IPS-18c (cell line): Measurements from ENCODE around the gene SHROOM4.

Experiments
- H3K4me3 ChIP-seq: 2 replicates; pipeline ENCODE4 v1.7.0; 2013; ENCODE audit warnings: low read depth, mild to moderate bottlenecking, low read length, moderate library complexity; ENCODE audit not compliant: insufficient read depth
- H3K9me3 ChIP-seq: one replicate; pipeline ENCODE4 v1.6.1; 2013; ENCODE audit warnings: mild to moderate bottlenecking, low read length, moderate library complexity; ENCODE audit not compliant: control insufficient read depth, insufficient read depth

The SHROOM4 gene

DNA sequence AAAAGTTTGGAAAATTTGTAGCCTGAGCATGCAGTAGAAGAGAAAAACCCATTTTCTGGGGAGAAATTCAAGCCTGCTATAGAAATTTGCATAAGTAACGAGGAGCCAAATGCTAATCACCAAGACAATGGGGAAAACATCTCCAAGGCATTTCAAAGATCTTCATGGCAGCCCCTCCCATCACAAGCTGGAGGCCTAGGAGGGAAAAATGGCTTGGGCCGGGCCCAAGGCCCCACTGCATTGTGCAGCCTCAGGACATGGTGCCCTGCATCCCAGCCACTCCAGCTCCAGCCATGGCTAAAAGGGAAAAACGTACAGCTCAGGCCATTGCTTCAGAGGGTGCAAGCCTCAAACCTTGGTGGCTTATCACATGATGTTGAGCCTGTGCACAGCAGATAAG, 87.7 kb downstream of the SHROOM4 start:
- H3K4me3 ChIP-seq = no peak overlapping the region

DNA sequence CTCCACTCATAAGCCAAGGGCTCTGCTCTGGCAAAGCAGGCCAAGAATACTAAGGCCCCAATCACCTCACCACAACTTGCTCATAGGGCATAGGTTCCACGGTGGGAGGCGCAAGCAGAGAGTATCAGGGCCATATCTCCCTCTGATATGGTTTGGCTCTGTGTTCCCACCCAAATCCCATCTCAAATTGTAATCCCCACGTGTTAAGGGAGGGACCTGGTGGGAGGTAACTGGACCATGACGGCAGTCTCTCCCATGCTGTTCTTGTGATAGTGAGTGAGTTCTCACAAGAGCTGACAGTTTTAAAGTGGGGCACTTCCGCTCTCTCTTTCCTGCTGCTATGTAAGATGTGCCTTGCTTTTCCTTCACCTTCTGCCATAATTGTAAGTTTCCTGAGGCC, 88.7 kb downstream of the SHROOM4 start:
- H3K4me3 ChIP-seq = no peak overlapping the region; the same call in 1 of the 2 replicates
- peaks cover 5% of the 10 kb centered on the region for H3K9me3 ChIP-seq

More for the DNA sequence above, 87.7 kb downstream of the SHROOM4 start:
- H3K9me3 ChIP-seq = peaks cover 5% of the 10 kb centered on the region

DNA sequence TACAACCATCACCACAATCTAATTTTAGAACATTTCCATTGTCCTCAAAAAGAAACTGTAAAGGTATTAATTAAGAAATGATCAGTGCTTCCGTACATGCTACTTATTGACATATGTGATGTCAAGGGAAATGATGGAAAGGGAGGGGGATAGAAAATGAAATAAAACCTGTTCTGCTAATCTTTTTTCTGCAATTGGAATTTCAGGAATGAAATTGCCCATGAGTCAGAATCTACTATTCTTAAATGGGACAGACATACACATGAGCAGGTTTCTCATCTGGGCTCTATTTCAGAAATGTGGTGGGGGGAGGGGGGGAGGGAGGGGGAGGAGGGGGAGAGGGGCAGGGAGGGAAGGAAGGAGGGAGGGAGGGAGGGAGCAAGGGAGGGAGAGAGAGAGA, 91.0 kb downstream of the SHROOM4 start:
- Histone ChIP-seq H3K9me3 (peaks cover 5% of the 10 kb centered on the region), H3K4me3 (no peak overlapping the region)

DNA sequence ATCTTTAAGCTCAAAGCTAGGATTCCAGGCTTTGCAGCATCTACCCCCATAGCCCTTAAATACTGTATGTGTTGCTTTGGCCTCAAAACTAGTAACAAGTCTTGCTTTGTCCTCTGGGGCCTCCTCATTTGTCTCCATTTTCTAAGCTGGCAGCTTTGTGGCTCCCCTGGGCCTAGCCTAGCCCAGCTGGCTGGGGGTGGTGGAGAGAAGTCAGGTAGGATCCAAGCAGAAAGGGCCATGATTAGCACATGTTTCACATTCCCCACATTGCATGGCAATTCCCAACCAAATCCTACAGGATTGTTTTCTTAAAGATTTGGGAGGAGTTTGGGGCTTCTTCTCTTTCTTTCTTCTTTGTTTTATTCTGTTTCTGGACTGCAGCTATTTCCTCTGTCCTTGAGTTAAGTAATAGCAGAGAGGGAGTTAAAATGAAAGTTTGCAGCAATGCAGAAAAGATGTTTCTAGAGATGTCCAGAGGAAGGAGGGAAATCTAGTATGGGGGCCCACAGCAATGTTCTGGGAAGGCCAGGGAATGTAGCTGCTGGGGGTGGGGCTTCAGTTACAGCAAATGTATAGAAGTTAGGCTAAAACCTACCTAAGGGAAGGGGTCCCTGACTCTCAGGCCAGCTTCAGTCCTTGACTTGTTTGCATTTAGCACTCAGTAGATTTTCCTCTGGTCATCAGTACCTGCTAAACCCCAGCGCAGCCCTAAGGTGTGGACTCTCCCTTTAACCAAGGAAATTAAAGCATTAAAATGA, 92.1 kb downstream of the SHROOM4 start:
- H3K9me3 ChIP-seq = peaks cover 7% of the 10 kb centered on the region
- H3K4me3 ChIP-seq = no peak overlapping the region

DNA sequence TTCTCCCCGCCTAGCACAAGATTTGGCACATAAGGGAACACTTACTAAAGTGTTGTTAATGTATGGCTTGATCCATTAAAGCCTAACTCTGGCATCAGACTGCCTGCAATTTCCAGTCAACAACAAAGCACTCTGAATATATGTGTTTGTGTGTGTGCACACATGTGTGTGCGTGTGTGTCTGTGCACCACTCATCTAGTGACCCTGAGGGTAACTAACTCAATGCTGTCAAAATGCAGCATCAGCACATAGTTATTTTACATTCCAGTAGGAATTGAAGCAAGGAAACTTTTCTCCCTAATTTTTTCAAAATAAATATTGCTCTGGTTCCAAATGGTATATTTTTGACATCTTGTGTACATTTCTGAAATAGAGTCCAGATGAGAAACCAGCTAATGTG, 94.4 kb downstream of the SHROOM4 start:
- Histone ChIP-seq H3K4me3 (no peak overlapping the region), H3K9me3 (peaks cover 4% of the 10 kb centered on the region)

DNA sequence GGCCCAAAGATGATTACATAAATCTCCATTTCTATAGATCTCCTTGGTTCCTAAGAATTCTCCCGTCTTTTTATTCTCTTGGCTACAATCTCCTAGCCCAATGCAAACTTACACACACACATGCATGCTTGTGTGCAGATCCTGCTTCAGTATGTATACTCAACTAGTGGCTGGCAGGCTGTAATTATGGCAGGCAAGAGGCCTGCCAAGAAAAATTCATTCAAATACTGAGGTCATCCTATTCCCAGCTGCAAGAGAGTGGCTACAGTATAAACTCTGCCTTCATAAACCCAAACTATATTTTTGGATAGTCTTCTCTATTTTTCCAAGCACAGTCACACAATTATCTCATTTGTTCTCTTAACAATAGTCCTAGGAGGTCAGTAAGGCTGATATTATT, 95.2 kb downstream of the SHROOM4 start:
- Histone ChIP-seq H3K9me3 (peaks cover 2% of the 10 kb centered on the region), H3K4me3 (no peak overlapping the region)

DNA sequence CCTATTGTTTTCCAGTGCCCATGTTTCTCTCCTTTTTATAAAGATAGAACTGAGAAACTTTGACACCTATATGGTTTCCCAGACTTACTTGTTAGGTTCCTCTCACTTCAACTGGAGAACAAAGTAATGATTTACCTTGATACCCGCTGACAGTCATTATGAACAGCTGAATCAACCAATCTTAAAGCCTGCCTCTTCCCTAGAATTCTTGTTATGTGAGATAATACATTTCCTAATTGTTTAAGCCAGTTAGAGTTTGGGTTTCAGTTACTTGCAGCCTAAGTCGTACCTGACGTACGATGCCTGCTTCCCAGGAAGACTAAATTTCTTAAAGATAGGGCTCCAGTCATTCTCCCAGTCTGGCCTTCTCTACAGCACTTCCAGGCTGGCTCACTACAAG, 97.3 kb downstream of the SHROOM4 start:
- no peak overlapping the region for H3K4me3 ChIP-seq
- H3K9me3 ChIP-seq = peaks cover 6% of the 10 kb centered on the region

DNA sequence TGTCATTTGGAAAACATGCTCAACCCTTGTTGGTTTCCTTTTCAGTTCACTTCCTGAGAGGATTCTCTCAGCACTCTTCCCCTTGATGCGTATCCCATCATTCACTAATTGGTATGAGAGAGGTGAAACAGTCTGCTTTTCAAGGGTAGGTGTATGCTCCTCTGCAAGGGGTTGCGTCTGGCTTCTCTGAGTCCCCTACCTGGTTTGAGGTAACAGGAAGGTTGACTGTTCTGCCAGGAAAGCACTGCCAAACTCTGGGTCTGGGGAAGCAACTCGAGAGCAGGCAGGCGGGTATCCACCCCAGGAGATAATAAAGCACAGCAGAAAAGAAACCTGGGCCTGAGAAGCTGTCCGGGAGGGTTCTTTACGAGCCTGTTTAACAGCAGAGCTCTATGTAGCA, 101.2 kb downstream of the SHROOM4 start:
- peaks cover 6% of the 10 kb centered on the region for H3K9me3 ChIP-seq
- H3K4me3 ChIP-seq = no peak overlapping the region

DNA sequence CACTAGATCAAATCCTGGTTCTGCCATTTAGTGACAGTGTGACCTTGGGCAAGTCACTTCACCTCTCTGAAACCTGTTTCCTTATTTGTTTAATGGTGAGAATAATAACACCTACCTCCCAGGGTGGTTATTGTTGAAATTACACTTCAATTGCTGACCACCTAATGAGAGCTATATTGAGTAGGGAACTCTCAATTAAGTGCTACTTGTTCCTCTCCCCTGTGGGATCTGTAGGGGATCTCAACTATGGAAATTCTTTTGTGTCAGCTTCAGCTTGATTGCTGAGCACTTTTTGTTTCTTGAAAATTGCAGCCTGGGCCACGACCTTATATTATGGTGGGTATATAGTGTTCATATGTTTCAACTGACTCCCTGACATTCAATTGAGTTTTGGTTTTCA, 102.1 kb downstream of the SHROOM4 start:
- Histone ChIP-seq H3K4me3 (no peak overlapping the region), H3K9me3 (peaks cover 4% of the 10 kb centered on the region)

DNA sequence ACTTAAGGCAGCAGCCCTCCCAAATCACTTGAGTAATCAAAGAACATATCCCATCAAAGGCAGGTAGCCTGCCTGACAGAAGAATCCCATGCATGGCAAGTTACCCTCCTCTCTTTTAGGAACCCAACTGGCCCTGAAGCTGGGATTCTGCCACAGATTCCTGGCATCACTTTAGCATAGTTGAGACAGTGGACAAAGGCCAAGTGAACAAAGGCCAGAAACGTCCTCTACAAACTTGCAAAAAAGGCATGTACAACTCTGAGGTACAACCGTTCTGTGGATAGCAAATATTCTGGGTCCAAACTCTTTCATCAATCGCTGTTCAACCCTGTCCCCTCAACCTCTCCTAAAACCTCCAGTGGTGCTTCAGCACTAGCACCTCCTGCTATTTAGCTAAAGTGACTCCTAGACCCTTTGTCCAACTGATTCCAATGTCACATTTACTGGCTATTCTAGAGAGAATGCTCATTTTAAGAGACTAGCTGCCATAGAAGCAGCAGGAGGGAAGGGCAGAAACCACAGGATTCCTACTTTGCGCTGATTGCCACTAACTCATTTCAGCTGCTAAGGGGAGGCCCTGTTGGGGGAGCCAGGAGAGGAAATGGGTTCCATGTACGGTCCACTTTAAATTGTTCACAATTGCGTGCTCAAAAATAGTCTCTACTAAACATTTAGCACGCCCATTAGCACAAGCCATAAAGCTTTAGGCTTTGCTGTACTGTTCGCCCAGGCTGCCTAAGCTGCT, 105.9 kb downstream of the SHROOM4 start:
- no peak overlapping the region for H3K4me3 ChIP-seq
- peaks cover 4% of the 10 kb centered on the region for H3K9me3 ChIP-seq

DNA sequence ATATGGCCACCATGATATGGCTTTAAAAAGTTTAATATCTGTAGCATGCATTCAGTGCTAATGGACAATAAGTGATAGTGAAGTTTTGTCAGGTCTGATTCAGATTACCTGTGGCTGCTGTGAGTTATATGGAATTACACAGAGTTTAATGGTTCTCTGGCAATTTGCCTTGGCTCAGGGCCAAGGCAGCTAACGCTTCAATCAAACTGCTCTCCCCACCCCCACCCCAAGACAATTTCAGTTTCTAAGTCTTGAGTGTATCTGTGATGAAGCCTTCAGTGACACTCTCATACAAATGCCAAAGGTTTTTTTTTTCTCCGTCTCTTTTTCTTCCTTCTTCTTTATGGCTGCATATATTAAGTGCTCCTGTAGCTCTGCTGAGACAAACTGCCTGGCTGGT, 106.6 kb downstream of the SHROOM4 start:
- H3K9me3 ChIP-seq = peaks cover 4% of the 10 kb centered on the region

DNA sequence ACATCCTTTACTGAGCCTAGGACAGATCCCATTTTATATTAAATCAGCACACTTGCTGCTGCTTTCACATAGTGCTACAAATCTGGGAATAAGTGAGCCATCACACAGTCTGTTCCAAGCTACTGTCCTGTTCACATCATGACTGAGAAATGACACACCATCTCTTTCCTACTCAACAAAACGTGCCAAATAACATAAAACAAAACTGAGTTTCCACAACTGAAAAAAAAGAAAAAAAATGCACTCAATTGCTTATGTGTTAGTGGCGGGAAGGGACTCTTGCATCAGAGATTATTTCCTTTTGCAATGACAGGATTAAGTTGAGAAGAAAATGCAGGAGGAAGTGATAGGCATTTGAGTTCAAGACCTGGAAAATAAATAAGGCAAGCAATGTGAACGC, 109.0 kb downstream of the SHROOM4 start:
- H3K4me3 ChIP-seq = no peak overlapping the region
- no peaks in the 10 kb centered on the region for H3K9me3 ChIP-seq

More for the DNA sequence above, 106.6 kb downstream of the SHROOM4 start:
- no peak overlapping the region for H3K4me3 ChIP-seq

DNA sequence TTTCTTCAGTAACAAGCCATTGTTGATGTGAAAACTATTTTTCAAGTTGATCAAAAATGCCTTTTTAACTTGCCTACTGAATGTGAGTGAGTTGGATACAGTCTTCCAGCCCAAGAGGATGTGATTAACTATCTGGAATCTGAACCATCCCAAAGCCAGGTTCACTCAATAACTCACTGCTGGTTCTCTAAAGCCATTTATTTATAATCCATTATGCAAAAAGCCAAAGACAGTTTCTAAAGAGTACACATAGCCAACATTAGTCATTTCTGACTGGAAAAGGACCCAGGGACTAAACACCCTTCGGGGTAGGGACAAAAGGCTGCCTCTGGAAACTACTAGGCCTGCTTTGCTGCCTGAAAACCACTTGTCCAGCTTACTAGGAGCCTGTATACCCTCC, 109.6 kb downstream of the SHROOM4 start:
- H3K4me3 ChIP-seq = no peak overlapping the region
- H3K9me3 ChIP-seq = no peaks in the 10 kb centered on the region

DNA sequence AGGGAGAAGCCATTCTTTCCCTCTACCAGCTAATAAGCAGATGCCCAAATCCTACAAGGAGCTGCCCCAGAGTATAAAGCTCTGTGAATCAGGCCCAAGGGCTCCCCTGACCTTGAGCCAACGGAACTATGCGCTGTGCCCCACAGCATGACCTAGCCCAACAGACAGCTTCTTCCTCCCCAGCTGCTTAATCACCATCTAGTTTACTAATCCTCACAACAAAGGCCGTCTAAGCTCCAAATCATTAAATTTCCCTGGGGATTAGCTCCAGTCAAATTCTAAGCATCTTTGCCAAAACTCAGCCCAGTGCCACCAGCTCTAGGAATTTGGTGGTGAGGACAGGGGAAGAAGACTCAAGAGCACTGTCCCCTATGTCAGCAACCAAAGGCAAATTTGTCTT, 113.1 kb downstream of the SHROOM4 start:
- H3K4me3 ChIP-seq = no peak overlapping the region
- H3K9me3 ChIP-seq = no peaks in the 10 kb centered on the region

DNA sequence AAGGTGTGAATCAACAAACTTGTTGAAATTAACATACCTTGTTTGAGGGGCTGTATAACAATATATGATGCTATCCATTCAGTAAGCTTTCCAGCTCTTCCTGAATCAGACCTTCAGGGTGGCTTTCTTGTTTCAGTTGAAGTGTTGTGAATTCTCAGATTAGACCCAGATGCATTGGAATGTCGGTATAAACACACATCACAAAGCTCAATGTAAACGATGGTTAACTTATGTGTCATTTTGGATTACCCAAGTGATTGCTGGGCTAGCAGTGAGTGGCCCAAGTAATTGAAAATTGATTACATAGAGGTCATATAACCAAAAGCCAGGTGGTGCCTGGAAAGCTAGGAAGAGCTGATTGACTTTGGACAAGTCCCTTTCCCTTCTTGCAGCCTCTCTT, 115.0 kb downstream of the SHROOM4 start:
- no peaks in the 10 kb centered on the region for H3K9me3 ChIP-seq
- H3K4me3 ChIP-seq = no peak overlapping the region

DNA sequence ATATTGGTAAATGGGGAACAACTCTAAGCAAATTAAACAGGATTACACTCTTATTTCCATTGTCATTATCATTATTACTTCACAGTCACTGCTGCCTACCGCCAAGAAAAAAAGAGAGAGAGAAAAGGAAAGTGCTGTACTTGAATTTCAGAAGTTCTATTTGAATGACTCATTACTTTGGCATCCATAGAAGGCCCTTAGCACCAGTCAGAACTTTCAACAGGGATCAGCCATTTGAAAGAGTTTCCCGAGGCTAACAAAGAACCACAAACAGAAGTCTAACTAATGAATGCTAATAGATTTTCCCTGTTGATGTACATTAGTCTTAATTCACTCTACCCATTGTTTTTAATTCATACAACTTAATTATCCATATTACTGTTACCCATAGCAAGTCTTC, 116.3 kb downstream of the SHROOM4 start:
- Histone ChIP-seq H3K4me3 (no peak overlapping the region), H3K9me3 (no peaks in the 10 kb centered on the region)

DNA sequence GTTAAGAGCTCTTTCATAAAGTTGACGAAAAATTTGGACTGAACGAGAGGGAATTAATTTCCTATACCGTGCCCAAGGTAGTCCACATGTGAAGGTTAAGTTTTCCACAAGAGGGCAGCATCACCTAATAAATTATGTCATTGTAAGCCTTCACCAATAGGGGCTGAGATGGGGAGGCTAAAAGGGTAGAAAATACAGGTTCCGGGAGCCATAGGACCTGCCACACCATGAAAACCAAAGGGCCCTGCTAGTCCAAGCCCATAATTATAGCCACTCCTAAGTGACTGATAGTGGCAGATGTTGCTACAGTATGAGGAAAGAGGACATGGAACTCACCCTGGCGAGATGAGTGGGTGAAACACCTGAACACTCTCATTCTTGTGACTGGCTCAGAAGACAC, 122.2 kb downstream of the SHROOM4 start:
- no peaks in the 10 kb centered on the region for H3K9me3 ChIP-seq
- H3K4me3 ChIP-seq = no peak overlapping the region

DNA sequence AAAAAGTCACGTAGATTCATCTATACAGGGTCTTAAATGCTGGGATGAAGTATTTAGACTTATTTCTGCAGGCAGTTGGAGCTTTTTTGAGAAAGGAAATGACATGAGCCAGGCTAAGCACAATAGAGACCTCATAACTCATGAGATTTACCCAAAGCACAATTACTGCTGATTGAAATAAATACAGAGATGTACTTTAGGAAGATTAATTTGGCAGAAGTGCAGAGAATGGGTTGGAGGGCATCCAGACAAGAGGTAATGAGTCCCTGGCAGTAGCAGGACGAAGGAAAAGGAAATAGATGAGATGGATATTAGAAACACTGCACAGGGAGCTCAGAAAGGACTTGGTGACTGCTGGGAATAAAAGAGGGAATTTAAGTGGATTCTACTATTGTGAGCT, 129.1 kb downstream of the SHROOM4 start:
- Histone ChIP-seq H3K9me3 (no peaks in the 10 kb centered on the region), H3K4me3 (no peak overlapping the region)
